Activated naive CD8-positive, alpha-beta T cell treated with anti-CD3 and anti-CD28 coated beads, Interleukin-2, amount 50 U/mL, for 24 hours (primary cell): Measurements from ENCODE around the gene GRIK1.

Source experiments
- ATAC-seq: fragments of 150-1000 bp; cut with Tn5 transposase; one replicate; pipeline ENCODE4 v1.10.0; 2021
- DNase-seq: peaks from one replicate; pipeline ENCODE4 v3.0.0; 2021
- H3K27ac Mint-ChIP-seq: one replicate; pipeline ENCODE4 v1.8.0; 2021; ENCODE audit warnings: mild to moderate bottlenecking, mixed read lengths
- H3K27me3 Mint-ChIP-seq: one replicate; pipeline ENCODE4 v1.8.0; 2021; ENCODE audit warnings: mixed read lengths
- H3K36me3 Mint-ChIP-seq: one replicate; pipeline ENCODE4 v1.8.0; 2021; ENCODE audit warnings: low read depth, mixed read lengths
- H3K4me1 Mint-ChIP-seq: one replicate; pipeline ENCODE4 v1.8.0; 2021; ENCODE audit warnings: mixed read lengths
- H3K4me3 Mint-ChIP-seq: one replicate; pipeline ENCODE4 v1.8.0; 2021; ENCODE audit warnings: mild to moderate bottlenecking, moderate library complexity, mixed read lengths
- H3K9me3 Mint-ChIP-seq: one replicate; pipeline ENCODE4 v1.8.0; 2021; ENCODE audit warnings: mixed read lengths

GRIK1 gene

GRCh38 chr21:29753216-29753615 lies 186.6 kb downstream of the GRIK1 start:
- no peaks in the 10 kb centered on the region for H3K4me1 Mint-ChIP-seq
- no peaks in the 10 kb centered on the region for H3K27me3 Mint-ChIP-seq
- no peaks in the 10 kb centered on the region for H3K9me3 Mint-ChIP-seq
- no peaks in the 10 kb centered on the region for H3K36me3 Mint-ChIP-seq
- ATAC-seq = no peak
- H3K27ac Mint-ChIP-seq = no peak overlapping the region
- no peak overlapping the region for H3K4me3 Mint-ChIP-seq
- DNase-seq = no peak

- Mint-ChIP-seq H3K9me3 (no peaks in the 10 kb centered on the region), H3K4me1 (no peaks in the 10 kb centered on the region), H3K27me3 (no peaks in the 10 kb centered on the region), H3K36me3 (no peaks in the 10 kb centered on the region), H3K27ac (no peak overlapping the region), H3K4me3 (no peak overlapping the region)
- DNase-seq (no peak), ATAC-seq (no peak)
These were observed 188.2 kb downstream of the GRIK1 start for GRCh38 chr21:29751473-29752185.

- Mint-ChIP-seq H3K4me1 (no peaks in the 10 kb centered on the region), H3K9me3 (no peaks in the 10 kb centered on the region), H3K36me3 (no peaks in the 10 kb centered on the region), H3K4me3 (no peak overlapping the region), H3K27me3 (no peaks in the 10 kb centered on the region), H3K27ac (no peak overlapping the region)
- DNase-seq = no peak
- no peak for ATAC-seq
These were observed 189.8 kb downstream of the GRIK1 start for GRCh38 chr21:29749957-29750356.

DNA sequence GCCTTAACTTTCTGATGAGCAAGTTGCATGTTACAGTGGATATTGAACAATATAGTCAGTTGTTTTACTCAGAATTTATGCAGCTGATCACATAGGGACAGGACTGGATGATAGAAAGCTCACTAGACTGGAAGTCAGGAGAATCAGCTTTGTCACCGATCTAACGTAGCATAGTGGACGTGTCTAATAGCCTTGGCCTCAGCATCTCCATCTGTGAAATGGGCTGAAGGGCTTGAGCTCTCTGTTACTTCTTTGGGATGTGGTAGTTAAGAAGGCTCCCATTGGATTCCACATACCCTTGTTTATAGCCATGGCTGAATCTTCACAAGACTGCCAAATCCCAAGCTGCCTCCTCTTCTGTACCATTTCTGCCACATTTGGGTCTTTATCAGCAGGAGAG lies 190.6 kb downstream of the GRIK1 start:
- no peaks in the 10 kb centered on the region for H3K9me3 Mint-ChIP-seq

DNA sequence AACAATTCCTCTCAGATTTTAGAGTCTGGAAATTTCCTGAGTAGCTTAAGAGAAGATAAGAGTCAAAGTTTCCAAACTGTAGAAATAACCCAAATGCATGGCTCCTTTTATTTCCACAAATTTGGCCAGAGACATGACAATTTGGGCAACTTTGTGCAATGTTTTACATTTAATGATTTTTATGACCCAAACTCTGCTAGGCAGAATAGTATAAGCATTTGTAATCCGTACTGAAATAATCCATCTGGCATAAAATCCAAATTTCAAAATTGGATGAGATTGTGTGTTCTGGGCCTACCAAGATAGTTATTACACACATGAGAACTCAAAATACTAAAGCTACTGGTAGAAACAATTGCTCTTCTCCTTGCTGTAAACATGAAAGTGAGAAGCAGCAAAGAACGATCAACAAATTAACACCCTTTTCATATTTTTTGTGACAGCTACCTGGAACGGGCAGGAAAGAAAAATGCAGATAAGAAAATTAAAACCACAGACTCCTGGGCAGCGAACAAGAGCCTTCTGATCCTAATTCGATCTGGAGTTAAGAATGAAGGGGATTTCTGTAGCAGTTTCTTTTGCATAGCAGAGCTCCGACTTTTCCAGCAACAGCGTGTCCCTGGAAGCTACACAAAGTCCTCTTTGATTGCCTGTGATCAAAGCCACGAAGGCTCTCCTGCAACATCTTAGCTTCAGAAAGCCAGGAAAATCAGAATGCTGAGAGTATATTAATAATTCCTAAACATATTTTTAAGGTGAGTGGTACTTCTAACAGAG lies 191.2 kb downstream of the GRIK1 start:
- Mint-ChIP-seq H3K4me1 (no peaks in the 10 kb centered on the region), H3K36me3 (no peaks in the 10 kb centered on the region), H3K4me3 (no peak overlapping the region), H3K9me3 (no peaks in the 10 kb centered on the region), H3K27ac (no peak overlapping the region), H3K27me3 (no peaks in the 10 kb centered on the region)
- no peak for ATAC-seq
- DNase-seq = no peak

More for the DNA sequence above, 190.6 kb downstream of the GRIK1 start:
- DNase-seq = no peak
- Mint-ChIP-seq H3K27ac (no peak overlapping the region), H3K4me1 (no peaks in the 10 kb centered on the region), H3K36me3 (no peaks in the 10 kb centered on the region), H3K27me3 (no peaks in the 10 kb centered on the region), H3K4me3 (no peak overlapping the region)
- no peak for ATAC-seq

- DNase-seq (no peak), ATAC-seq (no peak)
- Mint-ChIP-seq H3K27me3 (no peaks in the 10 kb centered on the region), H3K36me3 (no peaks in the 10 kb centered on the region), H3K4me3 (no peak overlapping the region), H3K27ac (no peak overlapping the region), H3K9me3 (no peaks in the 10 kb centered on the region), H3K4me1 (no peaks in the 10 kb centered on the region)
These were observed 198.0 kb downstream of the GRIK1 start for GRCh38 chr21:29741761-29742160.

DNA sequence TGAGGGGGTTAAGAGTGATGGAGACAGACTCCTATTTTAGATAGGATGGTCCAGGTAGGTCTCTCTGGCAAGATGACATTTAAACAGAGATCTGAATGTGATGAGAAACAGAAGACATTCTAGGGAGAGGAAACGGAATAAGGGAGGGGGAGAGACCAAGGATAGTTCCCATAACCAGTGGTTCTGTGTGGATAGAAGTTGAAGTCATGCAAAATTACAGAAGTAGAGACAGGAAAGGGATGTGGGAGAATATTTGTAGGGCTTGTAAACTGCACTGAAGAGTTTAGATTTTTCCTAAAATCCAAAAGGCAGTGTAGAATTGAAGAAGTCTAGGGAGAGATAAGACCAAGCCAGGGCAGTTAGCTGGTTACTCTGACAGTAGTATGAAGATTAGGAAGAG lies 200.6 kb downstream of the GRIK1 start:
- Mint-ChIP-seq H3K4me1 (no peaks in the 10 kb centered on the region), H3K4me3 (no peak overlapping the region), H3K9me3 (no peaks in the 10 kb centered on the region), H3K27me3 (no peaks in the 10 kb centered on the region), H3K36me3 (no peaks in the 10 kb centered on the region), H3K27ac (no peak overlapping the region)
- DNase-seq (no peak), ATAC-seq (no peak)

DNA sequence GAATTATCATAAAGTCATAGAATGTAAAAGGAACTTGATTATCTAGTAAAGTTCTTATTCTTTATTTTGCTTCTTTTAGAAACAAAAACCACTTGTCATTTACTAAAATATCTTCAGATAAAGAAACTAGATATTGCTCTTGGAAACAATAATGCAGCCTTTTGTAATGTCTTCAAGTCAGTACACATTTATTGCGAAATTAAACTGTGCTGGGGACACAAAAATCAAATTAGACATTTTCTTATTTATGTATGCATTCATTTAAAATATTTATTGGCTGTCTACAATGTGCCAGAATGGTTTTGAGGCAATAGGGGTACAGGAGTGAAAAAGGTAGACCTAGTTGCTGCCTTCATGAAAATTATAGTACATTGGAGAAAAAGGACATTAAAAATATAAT lies 201.1 kb downstream of the GRIK1 start:
- H3K27ac Mint-ChIP-seq = no peak overlapping the region
- no peaks in the 10 kb centered on the region for H3K36me3 Mint-ChIP-seq
- DNase-seq = no peak
- H3K27me3 Mint-ChIP-seq = no peaks in the 10 kb centered on the region
- ATAC-seq = no peak
- H3K4me3 Mint-ChIP-seq = no peak overlapping the region
- no peaks in the 10 kb centered on the region for H3K9me3 Mint-ChIP-seq
- H3K4me1 Mint-ChIP-seq = no peaks in the 10 kb centered on the region

- no peak overlapping the region for H3K4me3 Mint-ChIP-seq
These were observed 202.6 kb downstream of the GRIK1 start for GRCh38 chr21:29737186-29737585.

DNA sequence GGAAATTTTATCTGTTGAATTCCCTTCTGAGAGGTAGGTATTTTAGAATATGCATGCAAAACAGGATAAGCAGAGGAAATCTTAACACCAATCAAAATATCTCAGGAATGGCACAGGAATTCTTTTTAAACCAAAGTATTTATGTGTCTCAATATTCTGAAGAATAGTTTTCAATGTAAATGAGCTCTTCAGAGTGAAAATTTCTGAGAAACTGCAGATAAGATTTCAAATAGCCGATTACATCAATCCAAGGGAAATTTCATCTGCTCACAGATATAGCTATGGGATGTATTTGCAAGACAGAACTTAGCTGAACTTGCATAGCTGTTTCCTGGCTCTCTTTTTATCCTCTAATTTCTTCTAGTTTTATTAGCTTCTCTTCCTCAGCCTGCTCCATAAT lies 209.5 kb downstream of the GRIK1 start:
- no peak for DNase-seq
- Mint-ChIP-seq H3K27ac (no peak overlapping the region), H3K9me3 (no peaks in the 10 kb centered on the region), H3K36me3 (no peaks in the 10 kb centered on the region), H3K4me3 (no peak overlapping the region), H3K4me1 (no peaks in the 10 kb centered on the region), H3K27me3 (no peaks in the 10 kb centered on the region)
- ATAC-seq = no peak

More at GRCh38 chr21:29737186-29737585, 202.6 kb downstream of the GRIK1 start:
- no peaks in the 10 kb centered on the region for H3K27me3 Mint-ChIP-seq
- DNase-seq (no peak), ATAC-seq (no peak)
- no peaks in the 10 kb centered on the region for H3K4me1 Mint-ChIP-seq
- H3K9me3 Mint-ChIP-seq = no peaks in the 10 kb centered on the region
- no peaks in the 10 kb centered on the region for H3K36me3 Mint-ChIP-seq
- H3K27ac Mint-ChIP-seq = no peak overlapping the region

DNA sequence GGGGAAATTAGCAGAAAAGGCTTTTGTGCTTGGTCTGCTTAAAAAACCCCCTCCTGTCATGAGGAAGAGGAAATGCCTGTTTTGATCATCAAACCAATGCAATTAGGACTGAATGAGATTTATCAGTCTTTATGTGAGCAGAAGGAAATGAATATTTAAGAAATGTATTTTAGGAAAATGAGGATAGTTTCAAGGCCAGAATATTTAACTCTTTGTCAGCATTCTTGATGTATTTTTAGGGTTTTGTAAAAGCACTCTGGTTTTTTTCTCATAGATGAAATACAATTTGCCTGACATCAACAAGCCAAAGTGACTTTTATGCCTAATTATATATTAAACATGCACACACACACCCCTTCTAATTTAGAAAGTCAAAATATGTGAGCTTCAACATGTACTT lies 213.8 kb downstream of the GRIK1 start:
- ATAC-seq (no peak), DNase-seq (no peak)
- no peak overlapping the region for H3K4me3 Mint-ChIP-seq
- H3K27ac Mint-ChIP-seq = no peak overlapping the region
- H3K4me1 Mint-ChIP-seq = no peaks in the 10 kb centered on the region
- H3K27me3 Mint-ChIP-seq = peaks cover under 1% of the 10 kb centered on the region
- H3K36me3 Mint-ChIP-seq = no peaks in the 10 kb centered on the region
- no peaks in the 10 kb centered on the region for H3K9me3 Mint-ChIP-seq

DNA sequence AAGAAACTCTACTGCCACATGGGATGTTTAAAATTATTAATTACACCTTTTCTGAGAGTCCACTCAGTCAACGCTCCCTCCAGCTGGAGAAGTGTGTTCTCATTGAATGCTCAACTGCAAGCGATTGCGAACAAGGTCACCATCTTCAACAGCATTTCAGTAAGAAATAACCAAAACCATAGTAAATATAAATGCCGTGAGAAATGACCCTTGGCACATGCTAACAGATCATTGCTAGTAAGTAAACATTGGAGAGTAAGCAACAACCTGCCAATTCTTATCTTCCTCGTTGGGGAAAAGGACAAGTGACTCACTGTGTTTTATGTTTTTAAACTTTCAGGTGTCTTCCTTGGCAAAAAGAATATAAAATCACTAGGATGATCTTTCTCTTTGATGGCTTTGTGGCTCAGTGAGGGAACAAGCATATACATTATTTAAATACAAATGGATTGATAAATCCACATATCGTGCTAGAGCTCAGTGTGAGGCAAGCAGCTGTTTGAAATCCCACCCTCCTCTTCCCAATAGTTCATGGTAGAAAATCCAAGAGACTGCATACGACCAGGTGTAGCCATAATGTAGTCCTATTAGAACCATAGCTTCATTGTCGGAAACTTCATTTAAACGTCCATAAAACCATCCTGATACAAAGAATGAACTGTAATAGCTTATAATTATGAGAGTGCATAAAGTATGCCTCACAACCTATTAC lies 214.6 kb downstream of the GRIK1 start:
- Mint-ChIP-seq H3K9me3 (no peaks in the 10 kb centered on the region), H3K4me3 (no peak overlapping the region), H3K27me3 (peaks cover 2% of the 10 kb centered on the region), H3K36me3 (no peaks in the 10 kb centered on the region), H3K4me1 (no peaks in the 10 kb centered on the region), H3K27ac (no peak overlapping the region)
- ATAC-seq (no peak), DNase-seq (no peak)

GRCh38 chr21:29721964-29722363 lies 217.8 kb downstream of the GRIK1 start:
- Mint-ChIP-seq H3K27ac (no peak overlapping the region), H3K9me3 (no peaks in the 10 kb centered on the region), H3K36me3 (no peaks in the 10 kb centered on the region), H3K4me3 (no peak overlapping the region), H3K4me1 (no peaks in the 10 kb centered on the region), H3K27me3 (peaks cover 2% of the 10 kb centered on the region)
- DNase-seq (no peak), ATAC-seq (no peak)

DNA sequence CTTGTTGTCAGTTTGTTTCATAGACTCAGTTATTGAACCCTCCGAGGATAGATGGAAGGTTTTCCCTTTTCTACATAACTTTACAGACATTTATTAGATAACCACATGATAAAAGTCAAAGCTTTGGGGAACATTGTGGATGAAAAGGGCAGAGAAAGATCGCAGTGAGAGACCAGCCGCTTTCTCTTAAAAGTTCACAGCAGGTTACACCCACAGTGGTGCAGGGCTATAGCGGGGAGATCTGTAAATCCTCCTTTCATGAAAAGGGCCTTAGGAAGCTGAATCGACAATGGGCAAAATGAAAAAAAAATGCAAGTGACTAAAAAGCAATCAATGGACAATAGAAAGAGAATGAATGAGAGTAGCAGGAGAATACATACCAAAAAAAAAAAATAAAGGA lies 218.6 kb downstream of the GRIK1 start:
- Mint-ChIP-seq H3K27me3 (peaks cover 2% of the 10 kb centered on the region), H3K9me3 (peaks cover 3% of the 10 kb centered on the region), H3K4me3 (no peak overlapping the region), H3K27ac (no peak overlapping the region), H3K4me1 (no peaks in the 10 kb centered on the region), H3K36me3 (no peaks in the 10 kb centered on the region)
- ATAC-seq (no peak), DNase-seq (no peak)

- no peak for ATAC-seq
- H3K27me3 Mint-ChIP-seq = peaks cover 2% of the 10 kb centered on the region
- H3K9me3 Mint-ChIP-seq = peaks cover 8% of the 10 kb centered on the region
- no peak overlapping the region for H3K27ac Mint-ChIP-seq
- H3K4me1 Mint-ChIP-seq = no peaks in the 10 kb centered on the region
- H3K36me3 Mint-ChIP-seq = no peaks in the 10 kb centered on the region
- DNase-seq = no peak
- no peak overlapping the region for H3K4me3 Mint-ChIP-seq
These were observed 220.3 kb downstream of the GRIK1 start for GRCh38 chr21:29719521-29719920.
